ENCODE results near the gene ATG9A.

DNA sequence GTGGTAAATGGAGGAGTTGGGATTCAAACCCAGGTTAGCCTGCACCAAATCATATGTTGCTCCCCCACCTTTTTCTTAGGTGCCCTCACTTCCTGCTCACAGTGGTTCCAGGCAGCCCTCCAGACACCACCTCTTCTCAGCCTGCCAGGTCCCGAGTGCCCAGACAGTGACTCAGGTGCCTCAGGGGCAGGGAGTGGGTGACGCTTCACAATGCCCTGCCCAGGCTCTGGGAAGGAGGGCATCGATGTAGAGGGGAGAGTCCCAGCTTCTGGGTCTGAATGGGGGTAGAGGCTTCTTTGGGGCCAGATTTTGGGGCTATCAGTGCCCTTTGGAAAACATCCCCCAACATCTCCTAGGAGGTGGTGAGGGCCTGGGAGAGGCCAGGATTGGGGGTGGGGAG, 44.5 kb upstream of the ATG9A start:
- TF ChIP-seq, protein P1, sequence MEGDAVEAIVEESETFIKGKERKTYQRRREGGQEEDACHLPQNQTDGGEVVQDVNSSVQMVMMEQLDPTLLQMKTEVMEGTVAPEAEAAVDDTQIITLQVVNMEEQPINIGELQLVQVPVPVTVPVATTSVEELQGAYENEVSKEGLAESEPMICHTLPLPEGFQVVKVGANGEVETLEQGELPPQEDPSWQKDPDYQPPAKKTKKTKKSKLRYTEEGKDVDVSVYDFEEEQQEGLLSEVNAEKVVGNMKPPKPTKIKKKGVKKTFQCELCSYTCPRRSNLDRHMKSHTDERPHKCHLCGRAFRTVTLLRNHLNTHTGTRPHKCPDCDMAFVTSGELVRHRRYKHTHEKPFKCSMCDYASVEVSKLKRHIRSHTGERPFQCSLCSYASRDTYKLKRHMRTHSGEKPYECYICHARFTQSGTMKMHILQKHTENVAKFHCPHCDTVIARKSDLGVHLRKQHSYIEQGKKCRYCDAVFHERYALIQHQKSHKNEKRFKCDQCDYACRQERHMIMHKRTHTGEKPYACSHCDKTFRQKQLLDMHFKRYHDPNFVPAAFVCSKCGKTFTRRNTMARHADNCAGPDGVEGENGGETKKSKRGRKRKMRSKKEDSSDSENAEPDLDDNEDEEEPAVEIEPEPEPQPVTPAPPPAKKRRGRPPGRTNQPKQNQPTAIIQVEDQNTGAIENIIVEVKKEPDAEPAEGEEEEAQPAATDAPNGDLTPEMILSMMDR (IDR thresholded peaks at IDR 0.05), result no peak
- no peak for TF ChIP-seq POLR2A (IDR thresholded peaks at IDR 0.05)
